ENCODE results near the gene SEC62. TPM values are rescaled to one million over a fixed set of nuclear protein-coding genes. Genes with fewer than 3 reads are reported as not detected.
A peak's percentile ranks its signal among the peaks of the same experiment; 100 is the strongest.

Gene SEC62
- total and polyA plus RNA-seq, 2 experiments from 2014 or later, result 39.4 to 185 TPM

DNA sequence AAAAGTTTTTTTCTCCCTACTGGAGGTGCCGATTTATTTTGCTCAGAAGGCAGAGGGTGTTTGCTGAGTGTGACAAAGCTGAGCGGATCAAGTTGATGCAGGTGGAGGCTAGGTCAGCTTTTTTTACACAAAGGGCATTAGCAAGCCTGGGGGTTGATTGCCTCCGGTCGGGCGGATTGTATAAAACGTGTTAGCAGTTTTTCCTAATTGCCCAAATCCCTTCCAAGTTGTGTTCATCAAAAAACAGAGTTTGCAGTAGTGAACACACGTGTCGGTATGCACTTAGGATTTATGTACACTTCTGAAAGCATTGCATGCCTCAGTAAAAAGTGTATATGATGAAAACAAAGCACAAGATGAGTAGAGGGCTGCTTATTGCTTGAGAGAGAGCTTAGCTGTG lies 73.8 kb downstream of the SEC62 start:
- Histone ChIP-seq H3K27ac (no peak overlapping the region), H3K4me3 (no peak overlapping the region), H3K79me2 (ENCODE audit: insufficient read depth) (no peaks in the 10 kb centered on the region), H3F3A (ENCODE audit: insufficient read depth) (no peaks in the 10 kb centered on the region), H4K20me1 (ENCODE audit: insufficient read depth) (no peaks in the 10 kb centered on the region), H3K27me3 (replicated peaks; ENCODE audit: insufficient read depth) (peaks cover 41% of the 10 kb centered on the region), H3K4me2 (ENCODE audit: unreplicated experiment) (no peak overlapping the region), H3K36me3 (ENCODE audit: low read depth) (no peaks in the 10 kb centered on the region), H3K9me2 (ENCODE audit: insufficient read depth) (no peaks in the 10 kb centered on the region), H3K9ac (no peak overlapping the region), H2AFZ (no peak overlapping the region), H3K9me3 (ENCODE audit: low read depth) (no peaks in the 10 kb centered on the region), H3K4me1 (ENCODE audit: insufficient read depth) (no peaks in the 10 kb centered on the region)
- TF ChIP-seq EZH2 (IDR thresholded peaks at IDR 0.05; ENCODE audit: insufficient read depth, poor library complexity, severe bottlenecking) (peak; percentile 40), EZH2phosphoT487 (IDR thresholded peaks at IDR 0.05; ENCODE audit: insufficient read depth, low read depth) (no peak)
- in situ Hi-C loops (cut with MboI), result no loop called here
- 2 to 4% methylated on average over 8 of the region's 8 CpGs for WGBS, 2 experiments (ENCODE audit: low coverage in 1 of 2, low lambda C conversion rate in 2 of 2, missing lambda C conversion rate in 2 of 2)
- no peak for DNase-seq

DNA sequence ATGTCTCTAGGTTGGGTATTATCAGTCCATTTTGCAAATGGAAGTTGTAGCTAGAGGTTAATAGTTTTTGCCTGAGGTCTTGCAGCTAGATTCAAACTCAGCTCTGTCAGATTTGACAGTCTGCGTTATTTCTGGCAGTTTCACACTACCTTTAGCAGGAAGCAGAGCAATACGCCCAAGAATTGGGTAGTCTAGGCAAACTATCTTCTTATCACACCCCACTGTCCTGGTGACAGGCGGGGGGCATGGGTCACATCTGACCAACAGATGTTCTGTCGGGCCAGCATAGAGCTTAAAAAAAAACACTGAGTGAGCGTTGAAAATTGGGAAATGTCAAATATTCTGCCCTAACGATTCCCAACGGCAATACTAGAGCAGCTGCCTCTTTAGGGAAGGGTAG lies 76.9 kb downstream of the SEC62 start:
- Histone ChIP-seq H3K4me1 (ENCODE audit: insufficient read depth) (no peaks in the 10 kb centered on the region), H3K27me3 (replicated peaks; ENCODE audit: insufficient read depth) (peaks cover 30% of the 10 kb centered on the region), H3F3A (ENCODE audit: insufficient read depth) (no peaks in the 10 kb centered on the region), H3K36me3 (ENCODE audit: low read depth) (no peaks in the 10 kb centered on the region), H3K4me3 (no peak overlapping the region), H3K27ac (no peak overlapping the region), H3K9ac (no peak overlapping the region), H3K79me2 (ENCODE audit: insufficient read depth) (no peaks in the 10 kb centered on the region), H4K20me1 (ENCODE audit: insufficient read depth) (no peaks in the 10 kb centered on the region), H3K4me2 (ENCODE audit: unreplicated experiment) (no peak overlapping the region), H2AFZ (no peak overlapping the region), H3K9me3 (ENCODE audit: low read depth) (no peaks in the 10 kb centered on the region), H3K9me2 (ENCODE audit: insufficient read depth) (no peaks in the 10 kb centered on the region)
- no peak for DNase-seq
- WGBS, 2 experiments (ENCODE audit: low coverage in 1 of 2, low lambda C conversion rate in 2 of 2, missing lambda C conversion rate in 2 of 2), result 18 to 28% methylated on average over 7 of the region's 7 CpGs
- TF ChIP-seq EZH2phosphoT487 (IDR thresholded peaks at IDR 0.05; ENCODE audit: insufficient read depth, low read depth) (no peak), EZH2 (IDR thresholded peaks at IDR 0.05; ENCODE audit: insufficient read depth, poor library complexity, severe bottlenecking) (no peak)
- in situ Hi-C loops (cut with MboI), result no loop called here

GRCh38 chr3:170044271-170044670 lies 77.7 kb downstream of the SEC62 start:
- in situ Hi-C loops (cut with MboI), result no loop called here
- Histone ChIP-seq H3K27ac (no peak overlapping the region), H3K4me3 (no peak overlapping the region), H3K9me2 (ENCODE audit: insufficient read depth) (no peaks in the 10 kb centered on the region), H4K20me1 (ENCODE audit: insufficient read depth) (no peaks in the 10 kb centered on the region), H3K9me3 (ENCODE audit: low read depth) (no peaks in the 10 kb centered on the region), H3K79me2 (ENCODE audit: insufficient read depth) (no peaks in the 10 kb centered on the region), H3F3A (ENCODE audit: insufficient read depth) (no peaks in the 10 kb centered on the region), H3K27me3 (replicated peaks; ENCODE audit: insufficient read depth) (peaks cover 23% of the 10 kb centered on the region), H3K9ac (no peak overlapping the region), H3K36me3 (ENCODE audit: low read depth) (no peaks in the 10 kb centered on the region), H3K4me1 (ENCODE audit: insufficient read depth) (no peaks in the 10 kb centered on the region), H2AFZ (no peak overlapping the region), H3K4me2 (ENCODE audit: unreplicated experiment) (no peak overlapping the region)
- TF ChIP-seq EZH2 (IDR thresholded peaks at IDR 0.05; ENCODE audit: insufficient read depth, poor library complexity, severe bottlenecking) (no peak), EZH2phosphoT487 (IDR thresholded peaks at IDR 0.05; ENCODE audit: insufficient read depth, low read depth) (no peak)
- 91 to 94% methylated on average over 6 to 8 of the region's 8 CpGs for WGBS, 2 experiments (ENCODE audit: low coverage in 1 of 2, low lambda C conversion rate in 2 of 2, missing lambda C conversion rate in 2 of 2)
- no peak for DNase-seq

- Histone ChIP-seq H3K4me2 (ENCODE audit: unreplicated experiment) (no peak overlapping the region), H4K20me1 (ENCODE audit: insufficient read depth) (no peaks in the 10 kb centered on the region), H3F3A (ENCODE audit: insufficient read depth) (no peaks in the 10 kb centered on the region), H3K4me1 (ENCODE audit: insufficient read depth) (no peaks in the 10 kb centered on the region), H3K9me3 (ENCODE audit: low read depth) (no peaks in the 10 kb centered on the region), H2AFZ (no peak overlapping the region), H3K79me2 (ENCODE audit: insufficient read depth) (no peaks in the 10 kb centered on the region), H3K9ac (no peak overlapping the region), H3K36me3 (ENCODE audit: low read depth) (no peaks in the 10 kb centered on the region), H3K9me2 (ENCODE audit: insufficient read depth) (no peaks in the 10 kb centered on the region), H3K27ac (no peak overlapping the region), H3K27me3 (replicated peaks; ENCODE audit: insufficient read depth) (peaks cover 17% of the 10 kb centered on the region), H3K4me3 (no peak overlapping the region)
- in situ Hi-C loops (cut with MboI), result no loop called here
- 67% methylated on average over 8 of the region's 8 CpGs for WGBS, 2 experiments (ENCODE audit: low coverage in 1 of 2, low lambda C conversion rate in 2 of 2, missing lambda C conversion rate in 2 of 2)
- no peak for DNase-seq
- no peak for TF ChIP-seq EZH2 (IDR thresholded peaks at IDR 0.05; ENCODE audit: insufficient read depth, poor library complexity, severe bottlenecking)
- no peak for TF ChIP-seq EZH2phosphoT487 (IDR thresholded peaks at IDR 0.05; ENCODE audit: insufficient read depth, low read depth)
Observed at GRCh38 chr3:170044795-170045244, 78.2 kb downstream of the SEC62 start.
